Sigmoid colon (tissue), 4 donors: ENCODE measurements around the gene KLRC4.
"Not testable (repeated sequence)": the region's sequence is repeated elsewhere in the genome, so short reads cannot be mapped to it uniquely, and the experiment has no call there.

Experiments used
- EP300 ChIP-seq, 4 donors: sonication (generic); formaldehyde crosslinking; IDR thresholded peaks; one replicate each; pipeline ENCODE4 v1.6.1; 2017; ENCODE audit warnings: antibody characterized with exemption in 4 of 4
- POLR2A ChIP-seq, 2 donors: fragments of 450-650 bp; IDR thresholded peaks; one replicate each; pipeline ENCODE4 v1.6.1; 2016; ENCODE audit warnings: antibody characterized with exemption in 2 of 2, mild to moderate bottlenecking in 2 of 2, moderate library complexity in 2 of 2
- POLR2AphosphoS5 ChIP-seq, 4 donors: sonication (generic); formaldehyde crosslinking; IDR thresholded peaks; one replicate each; pipeline ENCODE4 v1.6.1; 2017; ENCODE audit warnings: antibody characterized with exemption in 4 of 4
- TF ChIP-seq, protein P1 (sequence below), 4 experiments: fragments of 450-650 bp in 3 of 4; fragments of 200-600 bp in 1 of 4; IDR thresholded peaks; one replicate each; pipeline ENCODE4 v1.5.1; 2016 to 2019; ENCODE audit warnings: antibody characterized with exemption in 4 of 4, mild to moderate bottlenecking in 3 of 4, moderate library complexity in 2 of 4

GRCh38 chr12:10430623-10431022 is 21.1 kb upstream of the KLRC4 start:
- not testable (repeated sequence) for TF ChIP-seq POLR2A, EP300, POLR2AphosphoS5 (IDR thresholded peaks at IDR 0.05)
- TF ChIP-seq, protein P1, sequence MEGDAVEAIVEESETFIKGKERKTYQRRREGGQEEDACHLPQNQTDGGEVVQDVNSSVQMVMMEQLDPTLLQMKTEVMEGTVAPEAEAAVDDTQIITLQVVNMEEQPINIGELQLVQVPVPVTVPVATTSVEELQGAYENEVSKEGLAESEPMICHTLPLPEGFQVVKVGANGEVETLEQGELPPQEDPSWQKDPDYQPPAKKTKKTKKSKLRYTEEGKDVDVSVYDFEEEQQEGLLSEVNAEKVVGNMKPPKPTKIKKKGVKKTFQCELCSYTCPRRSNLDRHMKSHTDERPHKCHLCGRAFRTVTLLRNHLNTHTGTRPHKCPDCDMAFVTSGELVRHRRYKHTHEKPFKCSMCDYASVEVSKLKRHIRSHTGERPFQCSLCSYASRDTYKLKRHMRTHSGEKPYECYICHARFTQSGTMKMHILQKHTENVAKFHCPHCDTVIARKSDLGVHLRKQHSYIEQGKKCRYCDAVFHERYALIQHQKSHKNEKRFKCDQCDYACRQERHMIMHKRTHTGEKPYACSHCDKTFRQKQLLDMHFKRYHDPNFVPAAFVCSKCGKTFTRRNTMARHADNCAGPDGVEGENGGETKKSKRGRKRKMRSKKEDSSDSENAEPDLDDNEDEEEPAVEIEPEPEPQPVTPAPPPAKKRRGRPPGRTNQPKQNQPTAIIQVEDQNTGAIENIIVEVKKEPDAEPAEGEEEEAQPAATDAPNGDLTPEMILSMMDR (IDR thresholded peaks at IDR 0.05), result not testable (repeated sequence)
